HG02623 (cell line): ENCODE measurements around the gene IMMT.

Experiments
- ATAC-seq: cut with Tn5 transposase; IDR thresholded peaks from one replicate; pipeline ENCODE4 v1.9.1; 2021; ENCODE audit warnings: moderate library complexity; ENCODE audit not compliant: unreplicated experiment

IMMT gene

GRCh38 chr2:86143926-86144685 is 51.2 kb downstream of the IMMT start:
- ATAC-seq, result no peak

GRCh38 chr2:86143307-86143706 is 52.0 kb downstream of the IMMT start:
- no peak for ATAC-seq

- ATAC-seq, result no peak
Observed at GRCh38 chr2:86142436-86143257, 52.6 kb downstream of the IMMT start.

- no peak for ATAC-seq
Observed at GRCh38 chr2:86140969-86141392, 54.3 kb downstream of the IMMT start.

GRCh38 chr2:86139981-86140380 is 55.3 kb downstream of the IMMT start:
- ATAC-seq, result no peak

- ATAC-seq, result no peak
Observed at GRCh38 chr2:86138736-86139625, 56.3 kb downstream of the IMMT start.

- no peak for ATAC-seq
Observed at GRCh38 chr2:86136141-86136540, 59.1 kb downstream of the IMMT start.

GRCh38 chr2:86135653-86136052 is 59.6 kb downstream of the IMMT start:
- no peak for ATAC-seq

- no peak for ATAC-seq
Observed at GRCh38 chr2:86134709-86135108, 60.6 kb downstream of the IMMT start.

- no peak for ATAC-seq
Observed at GRCh38 chr2:86124683-86125082, 70.6 kb downstream of the IMMT start.

- ATAC-seq, result no peak
Observed at GRCh38 chr2:86123328-86123925, 71.8 kb downstream of the IMMT start.

GRCh38 chr2:86118130-86118529 is 77.1 kb downstream of the IMMT start:
- no peak for ATAC-seq

- ATAC-seq, result no peak
Observed at GRCh38 chr2:86107031-86107430, 88.2 kb downstream of the IMMT start.

GRCh38 chr2:86105969-86106945 is 89.0 kb downstream of the IMMT start, which contains the start of gene PTCD3:
Gene PTCD3, plus strand, starts transcription at chr2:86106235. Its CDS starts 13 bp downstream, at chr2:86106248.
- ATAC-seq, result peak; percentile 82

- ATAC-seq, result peak; percentile 69
Observed at GRCh38 chr2:86105252-86105968, 89.9 kb downstream of the IMMT start, which contains the start of gene POLR1A. Gene POLR1A, minus strand, starts transcription at chr2:86105886. Its CDS starts 110 bp downstream, at chr2:86105776.

- ATAC-seq, result no peak
Observed at GRCh38 chr2:86102157-86102556, 93.1 kb downstream of the IMMT start.

- ATAC-seq, result no peak
Observed at GRCh38 chr2:86097913-86098312, 97.3 kb downstream of the IMMT start.

- no peak for ATAC-seq
Observed at GRCh38 chr2:86097114-86097896, 98.0 kb downstream of the IMMT start.
